ENCODE data around the gene BHLHE40.

The BHLHE40 gene

GRCh38 chr3:5022187-5022965 lies 43.1 kb downstream of the BHLHE40 start:
- DNase-seq, result no peak

DNA sequence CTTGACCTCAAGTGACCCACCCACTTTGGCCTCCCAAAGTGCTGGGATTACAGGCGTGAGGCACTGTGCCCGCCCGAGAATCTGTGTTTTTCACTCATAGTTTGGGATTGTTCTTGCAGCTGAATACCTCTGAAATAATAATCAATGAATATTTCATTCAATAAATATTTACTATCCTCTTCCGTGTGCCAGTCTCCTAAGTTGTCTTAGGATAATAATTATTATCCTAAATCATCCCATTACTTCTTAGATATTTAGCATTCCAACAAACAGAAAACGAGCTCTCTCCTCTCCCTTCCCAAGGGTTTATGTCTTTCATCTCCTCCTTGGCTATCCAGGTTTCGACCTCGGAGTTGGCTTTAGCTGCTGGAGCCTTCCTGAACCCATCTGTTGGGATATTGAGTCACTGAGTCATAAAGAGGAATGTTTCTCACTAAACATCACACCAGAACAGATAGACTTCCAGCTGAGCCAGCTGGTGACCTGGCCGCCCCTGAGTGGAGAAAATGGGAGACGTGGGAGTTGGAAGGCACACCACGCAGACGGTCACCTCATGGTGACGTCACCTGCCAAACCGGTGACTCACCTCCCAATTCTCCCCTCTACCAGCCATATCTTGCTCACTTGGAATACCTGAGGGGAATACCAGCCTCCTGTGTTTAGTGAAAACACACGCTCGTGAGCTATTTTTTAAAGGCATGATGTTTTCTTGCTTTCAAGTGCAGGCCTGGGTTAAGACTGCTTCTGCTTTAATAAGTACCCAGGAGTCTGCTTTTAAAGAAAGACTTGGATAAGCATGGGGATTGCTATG lies 43.9 kb downstream of the BHLHE40 start:
- no peak for DNase-seq

DNA sequence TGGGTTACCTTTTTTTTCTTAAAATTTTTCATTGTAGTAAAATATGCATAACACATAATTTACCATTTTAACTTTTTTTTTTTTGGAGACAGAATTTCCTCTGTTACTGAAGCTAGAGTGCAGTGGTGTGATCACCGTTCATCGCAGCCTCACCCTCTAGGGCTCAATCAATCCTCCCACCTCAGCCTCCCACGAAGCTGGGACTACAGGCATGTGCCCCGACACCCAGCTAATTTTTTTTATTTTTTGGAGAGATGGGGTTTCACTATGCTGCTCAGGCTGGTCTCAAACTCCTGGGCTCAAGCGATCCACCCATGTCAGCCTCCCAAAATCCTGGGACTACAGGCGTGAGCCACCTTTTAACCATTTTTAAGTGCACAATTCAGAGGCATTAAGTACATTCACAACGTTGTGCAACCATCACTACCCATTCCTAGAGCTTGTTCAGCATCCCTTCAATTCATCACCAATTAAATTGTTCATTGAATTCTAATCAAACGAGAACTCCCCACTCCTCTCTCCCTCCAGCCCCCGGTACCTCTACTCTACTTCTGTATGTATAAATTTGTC lies 44.6 kb downstream of the BHLHE40 start:
- no peak for DNase-seq

DNA sequence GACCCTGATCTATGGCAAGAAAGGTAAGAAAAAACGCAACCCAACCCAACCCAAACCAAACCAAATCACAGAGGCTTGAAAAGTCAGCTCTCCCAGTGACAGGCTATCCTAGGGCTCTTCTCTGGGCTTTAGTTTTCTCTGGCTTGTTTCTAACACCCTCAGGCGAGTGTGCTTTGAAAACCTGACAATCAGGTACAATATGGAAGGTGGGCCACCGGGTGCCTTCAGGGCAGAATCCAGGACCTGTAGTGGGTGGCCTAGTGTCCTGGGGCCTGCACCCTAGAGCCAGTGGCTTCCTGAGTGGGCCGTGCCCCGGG lies 46.8 kb downstream of the BHLHE40 start:
- DNase-seq, result no peak

GRCh38 chr3:5029715-5030114 lies 50.5 kb downstream of the BHLHE40 start:
- DNase-seq, result no peak

- no peak for DNase-seq
Observed at GRCh38 chr3:5030152-5030551, 50.9 kb downstream of the BHLHE40 start.

DNA sequence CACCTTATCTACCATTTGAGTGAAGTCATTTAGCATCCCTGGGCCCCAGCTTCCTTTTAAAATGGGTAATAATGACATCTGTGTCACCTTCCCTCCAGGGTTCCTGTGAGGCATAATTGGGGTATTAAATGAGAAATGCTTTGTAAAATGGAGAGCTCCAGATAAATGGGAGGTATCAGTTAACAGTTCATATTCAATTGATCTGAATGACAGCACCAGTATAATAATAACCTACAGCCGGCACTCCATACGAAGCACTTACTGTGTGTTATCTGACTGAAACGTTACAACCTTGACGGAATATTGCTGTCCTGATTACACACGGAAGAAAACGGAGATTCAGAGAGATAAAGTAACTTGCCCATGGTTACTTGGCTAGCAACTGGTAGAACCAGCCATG lies 53.6 kb downstream of the BHLHE40 start:
- DNase-seq, result no peak
